Uterus (tissue), 2 donors: ENCODE results near the gene POM121L2.

Experiments
- CTCF ChIP-seq, 4 experiments: fragments of 200-600 bp in 2 of 4; fragments of 450-650 bp in 2 of 4; sonication (generic) in 2 of 4; IDR thresholded peaks; one replicate each; pipeline ENCODE4 v1.5.1; 2016 to 2019; ENCODE audit warnings: antibody characterized with exemption in 4 of 4, mild to moderate bottlenecking in 2 of 4, moderate library complexity in 1 of 4
- POLR2A ChIP-seq, 2 donors: fragments of 450-650 bp; IDR thresholded peaks; one replicate each; pipeline ENCODE4 v1.6.1; 2016; ENCODE audit warnings: antibody characterized with exemption in 2 of 2, mild to moderate bottlenecking in 1 of 2, moderate library complexity in 1 of 2

DNA sequence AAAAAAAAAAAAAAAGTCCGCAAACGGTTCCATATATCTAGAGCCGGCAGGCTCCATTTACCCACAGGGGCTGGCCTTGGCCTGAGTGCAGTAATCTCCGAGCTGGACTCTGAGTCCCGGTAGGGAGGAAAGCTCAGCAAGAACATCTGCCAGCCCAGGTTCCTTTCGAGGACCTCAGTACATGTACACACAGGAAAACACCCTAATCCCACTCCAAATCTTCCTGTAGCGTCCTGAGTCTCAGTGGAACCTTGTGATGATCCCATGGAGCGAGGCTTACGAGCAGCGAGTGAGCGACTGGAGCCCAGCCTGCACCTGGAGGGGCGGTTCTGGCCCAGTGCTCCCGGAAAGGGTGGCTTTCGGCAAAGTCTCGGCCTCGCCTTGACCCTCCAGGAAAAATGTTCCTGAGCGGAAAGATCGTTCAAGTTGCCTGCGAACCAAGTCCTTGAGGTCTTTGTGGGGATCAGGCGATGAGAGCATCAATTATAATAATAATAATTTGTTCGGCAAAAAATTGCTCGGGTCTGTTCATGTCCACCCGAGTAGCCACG is 32.5 kb downstream of the POM121L2 start:
- no peak for TF ChIP-seq CTCF (IDR thresholded peaks at IDR 0.05)
- TF ChIP-seq POLR2A (IDR thresholded peaks at IDR 0.05) = no peak
